A549 (cell line): ENCODE data around the gene TOGARAM1. TPM values are rescaled to one million over a fixed set of nuclear protein-coding genes. Genes with fewer than 3 reads are reported as not detected.

Source experiments
- ATAC-seq, 2 experiments: fragments of 200-7000 bp in 1 of 2; fragments of >200 bp in 1 of 2; cut with Nextera tagmentation in 1 of 2; cut with Tn5 transposase in 1 of 2; 3 replicates each; pipeline versions ENCODE4 v1.8.0 to v1.9.1; 2018 to 2020; ENCODE audit warnings: mild to moderate bottlenecking in 1 of 2, moderate library complexity in 1 of 2
- CTCF ChIA-PET: fragments of 300-600 bp; sonication (Branson Sonifier 250); formaldehyde crosslinking; extraction: SDS; loops from one replicate; lab custom pipeline; 2021; ENCODE audit warnings: antibody characterized with exemption, inconsistent platforms; lab: Yijun Ruan, JAX
- POLR2A ChIA-PET: fragments of 350-600 bp; formaldehyde crosslinking; extraction: SDS; loops from one replicate; lab custom pipeline; 2021; ENCODE audit warnings: antibody characterized with exemption, inconsistent platforms; lab: Yijun Ruan, JAX
- DNase-seq, 2 experiments: peaks; one replicate each; pipeline versions ENCODE4 v3.0.0 to v3.0.0-alpha.2; 2011 to 2016; ENCODE audit warnings: low read depth in 1 of 2, low spot score in 1 of 2
- FAIRE-seq: peaks from 2 replicates; lab custom pipeline; 2011; peaks lifted over from hg19 to GRCh38; lab: Jason Lieb, UNC
- H3K27ac ChIP-seq, 2 experiments: fragments of >200 bp; sonication (Bioruptor Twin); formaldehyde crosslinking; 3 replicates each; pipeline ENCODE4 v1.5.1; 2016 to 2017
- H3K4me1 ChIP-seq: fragments of >200 bp; sonication (Bioruptor Twin); formaldehyde crosslinking; 3 replicates; pipeline ENCODE4 v1.6.1; 2016
- H3K4me2 ChIP-seq: fragments of >200 bp; sonication (Bioruptor Twin); formaldehyde crosslinking; 3 replicates; pipeline ENCODE4 v1.6.1; 2016
- H3K4me3 ChIP-seq: fragments of >200 bp; sonication (Bioruptor Twin); formaldehyde crosslinking; 3 replicates; pipeline ENCODE4 v1.5.1; 2016
- H3K9me3 ChIP-seq: fragments of >200 bp; sonication (Bioruptor Twin); formaldehyde crosslinking; 3 replicates; pipeline ENCODE4 v1.6.1; 2016
- ATOH8 ChIP-seq: fragments of 250-450 bp; sonication (Bioruptor Pico); IDR thresholded peaks from 2 replicates; pipeline ENCODE4 v1.5.0; 2020; ENCODE audit warnings: low read depth, mild to moderate bottlenecking, moderate library complexity
- BCL3 ChIP-seq: fragments of >200 bp; sonication (Bioruptor Twin); formaldehyde crosslinking; IDR thresholded peaks from 3 replicates; pipeline ENCODE4 v1.6.1; 2016
- BHLHE40 ChIP-seq: IDR thresholded peaks from 2 replicates; pipeline ENCODE4 v1.6.1; 2012; ENCODE audit warnings: low read depth, low read length, inconsistent platforms
- CBX2 ChIP-seq: fragments of 200-600 bp; sonication (generic); IDR thresholded peaks from 2 replicates; pipeline ENCODE4 v1.6.1; 2016; ENCODE audit warnings: low read depth, mild to moderate bottlenecking, borderline replicate concordance
- CHD4 ChIP-seq: fragments of 200-600 bp; sonication (generic); IDR thresholded peaks from 2 replicates; pipeline ENCODE4 v1.6.1; 2016; ENCODE audit warnings: antibody characterized with exemption, mild to moderate bottlenecking, borderline replicate concordance
- E2F6 ChIP-seq: IDR thresholded peaks from 2 replicates; pipeline ENCODE4 v1.6.1; 2012; ENCODE audit warnings: low read depth, borderline replicate concordance
- EHMT2 ChIP-seq: fragments of 200-600 bp; sonication (generic); IDR thresholded peaks from 2 replicates; pipeline ENCODE4 v1.6.1; 2016; ENCODE audit warnings: antibody characterized with exemption, low read depth, mild to moderate bottlenecking, moderate library complexity
- EP300 ChIP-seq, 2 experiments: fragments of >200 bp; sonication (Bioruptor Twin); formaldehyde crosslinking; IDR thresholded peaks; 2 replicates in 1 of 2; 3 replicates in 1 of 2; pipeline ENCODE4 v1.6.1; 2016 to 2017
- ESRRA ChIP-seq: fragments of 150-350 bp; IDR thresholded peaks from 2 replicates; pipeline ENCODE4 v1.6.1; 2014; ENCODE audit warnings: mild to moderate bottlenecking, low read length, borderline replicate concordance
- FOSL2 ChIP-seq, 2 experiments: fragments of 450-650 bp in 1 of 2; fragments of >200 bp in 1 of 2; sonication (Bioruptor Twin) in 1 of 2; formaldehyde crosslinking; IDR thresholded peaks; 2 replicates each; pipeline versions ENCODE4 v1.5.0 to v1.6.1; 2016 to 2020; ENCODE audit warnings: mild to moderate bottlenecking in 1 of 2, moderate library complexity in 1 of 2
- HDAC2 ChIP-seq: fragments of 200-600 bp; sonication (generic); IDR thresholded peaks from 2 replicates; pipeline ENCODE4 v1.6.1; 2016
- HOXA7 ChIP-seq: fragments of 250-450 bp; sonication (Bioruptor Pico); IDR thresholded peaks from 2 replicates; pipeline ENCODE4 v1.5.0; 2020; ENCODE audit warnings: mild to moderate bottlenecking, moderate library complexity
- KDM1A ChIP-seq: fragments of 200-600 bp; sonication (generic); IDR thresholded peaks from 2 replicates; pipeline ENCODE4 v1.6.1; 2016; ENCODE audit warnings: low read depth, mild to moderate bottlenecking
- KDM5A ChIP-seq: fragments of 200-600 bp; sonication (generic); IDR thresholded peaks from 2 replicates; pipeline ENCODE4 v1.6.1; 2016; ENCODE audit warnings: antibody characterized with exemption, mild to moderate bottlenecking
- MAZ ChIP-seq: fragments of 150-350 bp; IDR thresholded peaks from 2 replicates; pipeline ENCODE4 v1.6.1; 2014; ENCODE audit warnings: antibody characterized with exemption, low read depth, low read length, borderline replicate concordance
- NPAS2 ChIP-seq: fragments of 250-450 bp; sonication (Bioruptor Pico); IDR thresholded peaks from 2 replicates; pipeline ENCODE4 v1.8.0; 2022; ENCODE audit warnings: mild to moderate bottlenecking, moderate library complexity, borderline replicate concordance
- NR3C1 ChIP-seq: fragments of >200 bp; sonication (Bioruptor Twin); formaldehyde crosslinking; IDR thresholded peaks from 3 replicates; pipeline ENCODE4 v1.6.1; 2017
- PHF8 ChIP-seq: fragments of 200-600 bp; sonication (generic); IDR thresholded peaks from 2 replicates; pipeline ENCODE4 v1.6.1; 2016; ENCODE audit warnings: low read depth, mild to moderate bottlenecking, antibody characterized with exemption, moderate library complexity, borderline replicate concordance
- POLR2A ChIP-seq: IDR thresholded peaks from 2 replicates; pipeline ENCODE4 v1.6.1; 2012; ENCODE audit warnings: mild to moderate bottlenecking, low read length
- POLR2AphosphoS2 ChIP-seq: conservative IDR thresholded peaks from 2 replicates; pipeline ENCODE4 v1.6.1; 2012; ENCODE audit warnings: low read length, improper control_type of control experiment, inconsistent platforms
- RFX5 ChIP-seq: fragments of 450-650 bp; IDR thresholded peaks from 2 replicates; pipeline ENCODE4 v1.7.1; 2014; ENCODE audit warnings: antibody characterized with exemption, mild to moderate bottlenecking, moderate library complexity
- RNF2 ChIP-seq: fragments of 200-600 bp; sonication (generic); IDR thresholded peaks from 2 replicates; pipeline ENCODE4 v1.6.1; 2016; ENCODE audit warnings: low read depth, mild to moderate bottlenecking, antibody characterized with exemption, moderate library complexity, borderline replicate concordance
- SMC3 ChIP-seq: fragments of >200 bp; sonication (Bioruptor Twin); formaldehyde crosslinking; IDR thresholded peaks from 3 replicates; pipeline ENCODE4 v1.6.1; 2018; ENCODE audit warnings: inconsistent platforms
- SREBF2 ChIP-seq: fragments of 450-650 bp; IDR thresholded peaks from 2 replicates; pipeline ENCODE4 v1.6.1; 2014; ENCODE audit warnings: mild to moderate bottlenecking, moderate library complexity
- TFCP2L1 ChIP-seq: fragments of 250-450 bp; sonication (Bioruptor Pico); IDR thresholded peaks from 2 replicates; pipeline ENCODE4 v1.5.0; 2021; ENCODE audit warnings: mild to moderate bottlenecking
- ZC3H11A ChIP-seq: fragments of 450-650 bp; IDR thresholded peaks from 2 replicates; pipeline ENCODE4 v1.6.1; 2014; ENCODE audit warnings: antibody characterized with exemption, mild to moderate bottlenecking
- ZSCAN20 ChIP-seq: fragments of 250-450 bp; sonication (Bioruptor Pico); IDR thresholded peaks from 2 replicates; pipeline ENCODE4 v1.8.0; 2022; ENCODE audit warnings: mild to moderate bottlenecking, moderate library complexity
- WGBS: methylation state at CpG from one replicate; pipeline ENCODE4 v1.1.6; 2017; ENCODE audit errors: missing lambda C conversion rate; 5-methylcytosine and 5-hydroxymethylcytosine counted together
- polyA plus RNA-seq, 4 experiments: library from polyadenylated mRNA; depleted of rRNA in 3 of 4; stranded (reverse); fragments of >200 nt; fragmentation: RNase III in 1 of 4; extraction: RNeasy Plus Mini Kit Qiagen cat#74134 plus additional on column Dnase treatment in 1 of 4; gene quantifications; 2 replicates in 3 of 4; 3 replicates in 1 of 4; pipeline ENCODE4 v1.2.3, GENCODE V29; 2011 to 2017

The TOGARAM1 gene
- polyA plus RNA-seq, 2 of the 4 experiments (the other 2 are of a cell fraction): 7.6 to 17.6 TPM

- ATAC-seq (no peak), DNase-seq (no peak), FAIRE-seq (no peak)
- CTCF ChIA-PET: no interaction called here
- TF ChIP-seq EHMT2 (no peak), PHF8 (no peak), CBX2 (no peak), FOSL2 (IDR thresholded peaks at IDR 0.05) (no peak), FOSL2 (CRISPR knock-in tag; IDR thresholded peaks at IDR 0.05) (no peak), SMC3 (no peak), TFCP2L1 (CRISPR knock-in tag) (no peak), ATOH8 (CRISPR knock-in tag) (no peak), NR3C1 (no peak), CHD4 (no peak), BHLHE40 (no peak), EP300 (IDR thresholded peaks at IDR 0.05) (no peak), SREBF2 (no peak), HDAC2 (no peak), RNF2 (no peak)
- H3K4me3 ChIP-seq: no peak overlapping the region
- no peak overlapping the region for H3K27ac ChIP-seq
- POLR2A ChIA-PET: no interaction called here
- no peaks in the 10 kb centered on the region for H3K4me1 ChIP-seq
- no peak overlapping the region for H3K4me2 ChIP-seq
- WGBS: 96% methylated on average over 2 of the region's 2 CpGs
- no peaks in the 10 kb centered on the region for H3K9me3 ChIP-seq
Measured at GRCh38 chr14:45039390-45039789, 77.4 kb downstream of the TOGARAM1 start.

- H3K9me3 ChIP-seq: no peaks in the 10 kb centered on the region
- CTCF ChIA-PET: no interaction called here
- no peak for FAIRE-seq
Measured at GRCh38 chr14:45041641-45042040, 79.7 kb downstream of the TOGARAM1 start.

More at GRCh38 chr14:45041641-45042040, 79.7 kb downstream of the TOGARAM1 start:
- H3K4me2 ChIP-seq: no peak overlapping the region
- TF ChIP-seq SREBF2: no peak
- TF ChIP-seq ZC3H11A: no peak
- TF ChIP-seq NPAS2 (CRISPR knock-in tag): no peak
- TF ChIP-seq SMC3: no peak
- TF ChIP-seq KDM1A: no peak
- no peak for TF ChIP-seq CHD4
- no peak for TF ChIP-seq ATOH8 (CRISPR knock-in tag)
- TF ChIP-seq ZSCAN20 (CRISPR knock-in tag): no peak
- no peak for TF ChIP-seq E2F6
- TF ChIP-seq CBX2: no peak
- TF ChIP-seq BHLHE40: no peak
- no peak for TF ChIP-seq FOSL2 (IDR thresholded peaks at IDR 0.05)
- TF ChIP-seq FOSL2 (CRISPR knock-in tag; IDR thresholded peaks at IDR 0.05): no peak
- TF ChIP-seq RFX5: no peak
- no peak for TF ChIP-seq HOXA7 (CRISPR knock-in tag)
- TF ChIP-seq MAZ: no peak
- TF ChIP-seq POLR2AphosphoS2: no peak
- no peak for TF ChIP-seq POLR2A
- no peak for TF ChIP-seq KDM5A
- no peak for TF ChIP-seq BCL3
- no peak for TF ChIP-seq ESRRA
- H3K27ac ChIP-seq: no peak overlapping the region
- WGBS: 82% methylated on average over 5 of the region's 5 CpGs
- POLR2A ChIA-PET: no interaction called here
- ATAC-seq (no peak), DNase-seq (no peak)
- H3K4me1 ChIP-seq: no peaks in the 10 kb centered on the region
- H3K4me3 ChIP-seq: no peak overlapping the region
